Neural cell (in vitro differentiated cells): Measurements from ENCODE around the gene NOL7. TPM values are rescaled to one million over a fixed set of nuclear protein-coding genes. Genes with fewer than 3 reads are reported as not detected.

Experiments
- H2AFZ ChIP-seq: fragments of 200-600, 300-800 bp; sonication (generic), shearing (Covaris generic); 2 replicates; pipeline ENCODE4 v1.6.0; 2014; ENCODE audit warnings: low read depth, mild to moderate bottlenecking, antibody characterized with exemption, low read length, moderate library complexity
- H3F3A ChIP-seq: fragments of 200-600 bp; shearing (Covaris generic); 2 replicates; pipeline ENCODE4 v1.6.1; 2016; ENCODE audit warnings: mild to moderate bottlenecking, moderate library complexity, mixed read lengths, antibody characterized with exemption, low read length; ENCODE audit not compliant: insufficient read depth, poor library complexity, severe bottlenecking
- H3K27ac ChIP-seq: fragments of 200-600, 300-800 bp; sonication (generic), shearing (Covaris generic); 2 replicates; pipeline ENCODE4 v1.5.1; 2014; ENCODE audit warnings: mild to moderate bottlenecking, low read length, moderate library complexity
- H3K27me3 ChIP-seq: fragments of 300-800, 200-600 bp; sonication (generic), shearing (Covaris generic); 2 replicates; pipeline ENCODE4 v1.6.0; 2014; ENCODE audit warnings: mild to moderate bottlenecking, low read depth, low read length, moderate library complexity; ENCODE audit not compliant: insufficient read depth
- H3K36me3 ChIP-seq: fragments of 300-800, 200-600 bp; sonication (generic), shearing (Covaris generic); 2 replicates; pipeline ENCODE4 v1.5.1; 2014; ENCODE audit warnings: mild to moderate bottlenecking, antibody characterized with exemption, low read length, moderate library complexity; ENCODE audit not compliant: insufficient read depth
- H3K4me2 ChIP-seq: fragments of 300-800, 200-600 bp; sonication (generic), shearing (Covaris generic); 2 replicates; pipeline ENCODE4 v1.6.0; 2014; ENCODE audit warnings: mild to moderate bottlenecking, low read length
- H3K4me3 ChIP-seq: fragments of 300-800, 200-600 bp; sonication (generic), shearing (Covaris generic); 2 replicates; pipeline ENCODE4 v1.5.1; 2014; ENCODE audit warnings: mild to moderate bottlenecking, low read length, moderate library complexity
- H3K79me2 ChIP-seq: fragments of 200-600 bp; shearing (Covaris generic); replicated peaks from 2 replicates; pipeline ENCODE4 v1.6.0; 2014; ENCODE audit warnings: mild to moderate bottlenecking, low read length, moderate library complexity; ENCODE audit not compliant: insufficient read depth
- H3K9ac ChIP-seq: fragments of 300-800, 200-600 bp; sonication (generic), shearing (Covaris generic); 2 replicates; pipeline ENCODE4 v1.6.1; 2016; ENCODE audit warnings: mild to moderate bottlenecking, low read length, mixed read lengths
- H3K9me2 ChIP-seq: fragments of 200-600 bp; shearing (Covaris generic); 2 replicates; pipeline ENCODE4 v1.6.1; 2016; ENCODE audit warnings: mild to moderate bottlenecking, low read length, mixed read lengths; ENCODE audit not compliant: insufficient read depth
- H3K9me3 ChIP-seq: fragments of 200-600, 300-800 bp; sonication (generic), shearing (Covaris generic); 2 replicates; pipeline ENCODE4 v1.6.1; 2016; ENCODE audit warnings: mild to moderate bottlenecking, mixed run types, low read length, moderate library complexity, mixed read lengths
- H4K20me1 ChIP-seq: fragments of 200-600 bp; shearing (Covaris generic); 2 replicates; pipeline ENCODE4 v1.6.1; 2016; ENCODE audit warnings: mild to moderate bottlenecking, mixed run types; ENCODE audit not compliant: insufficient read depth
- EP300 ChIP-seq: fragments of 450-650 bp; conservative IDR thresholded peaks from 2 replicates; pipeline ENCODE4 v1.6.1; 2014; ENCODE audit warnings: antibody characterized with exemption, mild to moderate bottlenecking, moderate library complexity; ENCODE audit not compliant: poor library complexity, severe bottlenecking
- EZH2 ChIP-seq: fragments of 200-600, 300-800 bp; shearing (Covaris generic), sonication (generic); IDR thresholded peaks from 2 replicates; pipeline ENCODE4 v1.6.1; 2014; ENCODE audit warnings: antibody characterized with exemption, low read length, borderline replicate concordance, mild to moderate bottlenecking; ENCODE audit not compliant: insufficient read depth, poor library complexity, severe bottlenecking
- MXI1 ChIP-seq: fragments of 450-650 bp; conservative IDR thresholded peaks from 2 replicates; pipeline ENCODE4 v1.6.1; 2014; ENCODE audit warnings: antibody characterized with exemption, mild to moderate bottlenecking; ENCODE audit not compliant: poor library complexity, severe bottlenecking
- RAD21 ChIP-seq: fragments of 450-650 bp; conservative IDR thresholded peaks from 2 replicates; pipeline ENCODE4 v1.6.1; 2014; ENCODE audit warnings: antibody characterized with exemption, mild to moderate bottlenecking, moderate library complexity
- SMC3 ChIP-seq: fragments of 450-650 bp; conservative IDR thresholded peaks from 2 replicates; pipeline ENCODE4 v1.6.1; 2014; ENCODE audit warnings: antibody characterized with exemption, mild to moderate bottlenecking, moderate library complexity; ENCODE audit not compliant: poor library complexity
- polyA plus RNA-seq: library from polyadenylated mRNA; depleted of rRNA; stranded (reverse); fragments of >200 nt; gene quantifications from 2 replicates; pipeline ENCODE4 v1.2.3, GENCODE V29; 2014
- TF ChIP-seq, protein P1 (sequence below): IDR thresholded peaks from 2 replicates; pipeline ENCODE4 v1.6.1; 2012; ENCODE audit warnings: borderline replicate concordance

NOL7 gene
- polyA plus RNA-seq, 1 donor from 2014 or later, result 117 TPM

DNA sequence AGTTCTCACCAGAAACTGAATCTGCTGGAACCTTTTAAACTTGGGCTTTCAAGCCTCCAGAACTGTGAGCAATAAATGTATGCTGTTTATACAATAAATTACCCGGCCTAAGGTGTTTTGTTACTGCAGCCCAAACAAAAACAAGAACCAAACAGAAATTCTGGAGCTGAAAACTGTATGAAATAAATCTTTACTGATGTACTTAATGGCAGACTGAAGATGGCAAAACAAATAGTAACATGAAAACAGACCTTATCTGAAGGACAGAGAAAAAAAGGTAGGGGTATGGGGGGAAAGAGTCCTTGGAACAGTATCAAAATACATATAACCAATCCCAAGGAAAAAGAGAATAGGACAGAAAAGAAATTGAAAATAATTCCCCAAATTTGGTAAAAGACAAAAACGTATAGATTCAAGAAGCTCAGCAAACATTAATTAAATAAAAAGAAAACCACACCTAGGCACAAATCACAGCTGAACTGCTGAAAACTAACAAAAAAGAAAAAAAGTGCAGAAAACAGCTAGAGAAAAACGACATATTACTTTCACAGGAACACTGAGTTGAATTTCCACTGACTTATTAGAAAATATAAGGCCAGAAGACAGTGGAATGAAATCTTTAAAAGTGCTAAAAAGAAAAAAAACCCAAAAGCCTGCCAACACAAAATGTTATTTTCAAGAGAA is 47.7 kb downstream of the NOL7 start:
- H3K79me2 ChIP-seq, result peaks cover 92% of the 10 kb centered on the region
- no peak overlapping the region for H3K9ac ChIP-seq
- no peaks in the 10 kb centered on the region for H4K20me1 ChIP-seq
- H3F3A ChIP-seq, result no peaks in the 10 kb centered on the region
- H3K4me3 ChIP-seq, result no peak overlapping the region
- no peaks in the 10 kb centered on the region for H3K9me2 ChIP-seq
- H2AFZ ChIP-seq, result no peak overlapping the region
- no peaks in the 10 kb centered on the region for H3K27me3 ChIP-seq
- no peak overlapping the region for H3K27ac ChIP-seq
- TF ChIP-seq MXI1, result no peak
- H3K4me2 ChIP-seq, result no peak overlapping the region
- H3K36me3 ChIP-seq, result no peaks in the 10 kb centered on the region
- H3K9me3 ChIP-seq, result no peaks in the 10 kb centered on the region

DNA sequence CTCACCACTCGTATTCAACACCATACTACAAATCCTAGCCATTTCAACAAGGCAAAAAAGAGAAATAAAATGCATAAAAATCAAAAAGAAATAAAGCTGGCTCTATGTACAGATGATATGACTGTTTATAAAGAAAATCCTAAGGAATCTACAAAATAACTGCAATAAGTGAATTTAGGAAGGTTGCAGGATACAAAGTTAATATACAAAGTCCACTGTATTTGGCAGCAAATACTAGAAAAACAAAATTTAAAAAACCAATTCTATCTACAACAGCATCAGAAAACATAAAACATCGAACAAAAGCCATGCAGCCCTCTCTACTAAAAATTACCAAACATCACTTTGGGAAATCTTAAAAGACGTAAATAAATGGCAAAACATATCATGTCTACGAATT is 48.9 kb downstream of the NOL7 start:
- Histone ChIP-seq H2AFZ (no peak overlapping the region), H3K9me2 (no peaks in the 10 kb centered on the region), H3K4me3 (no peak overlapping the region), H3F3A (no peaks in the 10 kb centered on the region), H3K9ac (no peak overlapping the region), H3K27ac (no peak overlapping the region), H3K27me3 (no peaks in the 10 kb centered on the region), H3K79me2 (peaks cover 98% of the 10 kb centered on the region), H3K36me3 (no peaks in the 10 kb centered on the region), H3K4me2 (no peak overlapping the region), H4K20me1 (no peaks in the 10 kb centered on the region), H3K9me3 (no peaks in the 10 kb centered on the region)
- TF ChIP-seq EZH2, result no peak
- TF ChIP-seq, protein P1, sequence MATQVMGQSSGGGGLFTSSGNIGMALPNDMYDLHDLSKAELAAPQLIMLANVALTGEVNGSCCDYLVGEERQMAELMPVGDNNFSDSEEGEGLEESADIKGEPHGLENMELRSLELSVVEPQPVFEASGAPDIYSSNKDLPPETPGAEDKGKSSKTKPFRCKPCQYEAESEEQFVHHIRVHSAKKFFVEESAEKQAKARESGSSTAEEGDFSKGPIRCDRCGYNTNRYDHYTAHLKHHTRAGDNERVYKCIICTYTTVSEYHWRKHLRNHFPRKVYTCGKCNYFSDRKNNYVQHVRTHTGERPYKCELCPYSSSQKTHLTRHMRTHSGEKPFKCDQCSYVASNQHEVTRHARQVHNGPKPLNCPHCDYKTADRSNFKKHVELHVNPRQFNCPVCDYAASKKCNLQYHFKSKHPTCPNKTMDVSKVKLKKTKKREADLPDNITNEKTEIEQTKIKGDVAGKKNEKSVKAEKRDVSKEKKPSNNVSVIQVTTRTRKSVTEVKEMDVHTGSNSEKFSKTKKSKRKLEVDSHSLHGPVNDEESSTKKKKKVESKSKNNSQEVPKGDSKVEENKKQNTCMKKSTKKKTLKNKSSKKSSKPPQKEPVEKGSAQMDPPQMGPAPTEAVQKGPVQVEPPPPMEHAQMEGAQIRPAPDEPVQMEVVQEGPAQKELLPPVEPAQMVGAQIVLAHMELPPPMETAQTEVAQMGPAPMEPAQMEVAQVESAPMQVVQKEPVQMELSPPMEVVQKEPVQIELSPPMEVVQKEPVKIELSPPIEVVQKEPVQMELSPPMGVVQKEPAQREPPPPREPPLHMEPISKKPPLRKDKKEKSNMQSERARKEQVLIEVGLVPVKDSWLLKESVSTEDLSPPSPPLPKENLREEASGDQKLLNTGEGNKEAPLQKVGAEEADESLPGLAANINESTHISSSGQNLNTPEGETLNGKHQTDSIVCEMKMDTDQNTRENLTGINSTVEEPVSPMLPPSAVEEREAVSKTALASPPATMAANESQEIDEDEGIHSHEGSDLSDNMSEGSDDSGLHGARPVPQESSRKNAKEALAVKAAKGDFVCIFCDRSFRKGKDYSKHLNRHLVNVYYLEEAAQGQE, result no peak
- no peak for TF ChIP-seq EP300
- TF ChIP-seq RAD21, result no peak
- TF ChIP-seq SMC3, result no peak

DNA sequence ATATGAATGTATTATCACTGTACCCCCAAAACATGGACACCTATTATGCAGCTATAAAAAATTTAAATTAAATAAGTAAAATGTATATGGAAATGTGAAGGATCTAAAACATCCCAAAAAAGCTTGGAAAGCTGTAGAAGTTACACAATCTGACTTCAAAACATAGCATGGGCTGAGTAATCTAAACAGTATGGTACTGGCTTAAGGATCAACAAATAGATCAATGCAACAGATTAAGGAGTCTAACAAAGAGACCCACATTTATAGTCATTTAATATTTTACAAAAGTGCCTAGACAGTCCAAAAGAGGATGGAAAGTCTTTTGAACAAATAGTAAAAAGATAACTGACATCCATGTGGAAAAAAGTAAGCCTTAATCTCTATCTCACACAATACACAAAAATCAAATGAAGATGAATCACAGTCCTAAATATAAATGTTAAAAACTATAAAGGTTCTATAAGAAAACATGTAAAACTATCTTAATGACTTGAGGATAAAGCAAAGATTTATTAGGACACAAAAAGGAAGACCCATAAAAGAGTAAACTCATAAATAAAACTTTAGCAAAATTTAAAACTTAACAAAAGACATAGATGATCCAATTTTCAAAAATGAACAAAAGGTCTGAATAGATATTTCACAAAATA is 49.7 kb downstream of the NOL7 start:
- no peak overlapping the region for H3K27ac ChIP-seq
- H3K9me2 ChIP-seq, result no peaks in the 10 kb centered on the region
- H3K4me3 ChIP-seq, result no peak overlapping the region
- no peaks in the 10 kb centered on the region for H3K36me3 ChIP-seq
- H3K9me3 ChIP-seq, result no peaks in the 10 kb centered on the region
- no peaks in the 10 kb centered on the region for H3K27me3 ChIP-seq
- no peak overlapping the region for H2AFZ ChIP-seq
- TF ChIP-seq EP300 (no peak), MXI1 (no peak)
- no peaks in the 10 kb centered on the region for H3F3A ChIP-seq
- no peaks in the 10 kb centered on the region for H4K20me1 ChIP-seq
- peaks cover 96% of the 10 kb centered on the region for H3K79me2 ChIP-seq
- no peak overlapping the region for H3K4me2 ChIP-seq
- no peak overlapping the region for H3K9ac ChIP-seq
